Mucosa of stomach (tissue), 1 donor: ENCODE data around the gene STRA8.

ENCODE experiments used
- H3K27me3 ChIP-seq: one replicate; pipeline ENCODE4 v1.7.0; 2013; ENCODE audit warnings: mild to moderate bottlenecking, low read length; ENCODE audit not compliant: control insufficient read depth, insufficient read depth
- H3K36me3 ChIP-seq: one replicate; pipeline ENCODE4 v1.7.0; 2013; ENCODE audit warnings: low read length; ENCODE audit not compliant: control insufficient read depth, insufficient read depth
- H3K4me1 ChIP-seq: one replicate; pipeline ENCODE4 v1.7.0; 2013; ENCODE audit warnings: mild to moderate bottlenecking, low read length; ENCODE audit not compliant: control insufficient read depth, insufficient read depth
- H3K4me3 ChIP-seq: one replicate; pipeline ENCODE4 v1.7.0; 2013; ENCODE audit warnings: low read length
- H3K9ac ChIP-seq: one replicate; pipeline ENCODE4 v1.7.0; 2013; ENCODE audit warnings: mild to moderate bottlenecking, low read length, moderate library complexity
- H3K9me3 ChIP-seq: one replicate; pipeline ENCODE4 v1.7.0; 2013; ENCODE audit warnings: mild to moderate bottlenecking, low read length, moderate library complexity; ENCODE audit not compliant: control insufficient read depth
- donor health status: Pancreatic carcinoma.

Gene STRA8

GRCh38 chr7:135262623-135263320 lies 29.1 kb downstream of the STRA8 start:
- no peak overlapping the region for H3K9ac ChIP-seq
- H3K36me3 ChIP-seq, result no peaks in the 10 kb centered on the region
- H3K4me1 ChIP-seq, result peaks cover under 1% of the 10 kb centered on the region
- no peak overlapping the region for H3K4me3 ChIP-seq
- no peaks in the 10 kb centered on the region for H3K27me3 ChIP-seq
- peaks cover 5% of the 10 kb centered on the region for H3K9me3 ChIP-seq

- Histone ChIP-seq H3K9me3 (peaks cover 5% of the 10 kb centered on the region), H3K4me1 (no peaks in the 10 kb centered on the region), H3K27me3 (peaks cover 3% of the 10 kb centered on the region), H3K9ac (no peak overlapping the region), H3K36me3 (no peaks in the 10 kb centered on the region), H3K4me3 (no peak overlapping the region)
Observed at GRCh38 chr7:135263321-135263970, 29.8 kb downstream of the STRA8 start.

- no peak overlapping the region for H3K9ac ChIP-seq
- H3K27me3 ChIP-seq, result peaks cover 3% of the 10 kb centered on the region
- peaks cover 5% of the 10 kb centered on the region for H3K9me3 ChIP-seq
- H3K4me3 ChIP-seq, result no peak overlapping the region
- H3K4me1 ChIP-seq, result no peaks in the 10 kb centered on the region
- no peaks in the 10 kb centered on the region for H3K36me3 ChIP-seq
Observed at GRCh38 chr7:135265637-135266036, 32.0 kb downstream of the STRA8 start.

- Histone ChIP-seq H3K36me3 (no peaks in the 10 kb centered on the region), H3K9me3 (peaks cover 5% of the 10 kb centered on the region), H3K27me3 (peaks cover 3% of the 10 kb centered on the region), H3K9ac (no peak overlapping the region), H3K4me1 (no peaks in the 10 kb centered on the region), H3K4me3 (no peak overlapping the region)
Observed at GRCh38 chr7:135269921-135270320, 36.3 kb downstream of the STRA8 start.

- Histone ChIP-seq H3K27me3 (peaks cover 3% of the 10 kb centered on the region), H3K36me3 (no peaks in the 10 kb centered on the region), H3K9me3 (peaks cover 4% of the 10 kb centered on the region), H3K4me1 (no peaks in the 10 kb centered on the region), H3K9ac (no peak overlapping the region), H3K4me3 (no peak overlapping the region)
Observed at GRCh38 chr7:135270577-135271254, 37.1 kb downstream of the STRA8 start.

GRCh38 chr7:135271255-135271615 lies 37.6 kb downstream of the STRA8 start:
- Histone ChIP-seq H3K36me3 (no peaks in the 10 kb centered on the region), H3K9ac (no peak overlapping the region), H3K4me1 (no peaks in the 10 kb centered on the region), H3K4me3 (no peak overlapping the region), H3K9me3 (no peaks in the 10 kb centered on the region), H3K27me3 (peaks cover 3% of the 10 kb centered on the region)

GRCh38 chr7:135272303-135272702 lies 38.7 kb downstream of the STRA8 start:
- Histone ChIP-seq H3K9me3 (no peaks in the 10 kb centered on the region), H3K4me3 (no peak overlapping the region), H3K36me3 (no peaks in the 10 kb centered on the region), H3K9ac (no peak overlapping the region), H3K4me1 (no peaks in the 10 kb centered on the region), H3K27me3 (peaks cover 3% of the 10 kb centered on the region)

- Histone ChIP-seq H3K36me3 (no peaks in the 10 kb centered on the region), H3K27me3 (no peaks in the 10 kb centered on the region), H3K4me1 (no peaks in the 10 kb centered on the region), H3K9ac (no peak overlapping the region), H3K4me3 (no peak overlapping the region), H3K9me3 (no peaks in the 10 kb centered on the region)
Observed at GRCh38 chr7:135273581-135273980, 39.9 kb downstream of the STRA8 start.

- Histone ChIP-seq H3K4me1 (no peaks in the 10 kb centered on the region), H3K9me3 (no peaks in the 10 kb centered on the region), H3K36me3 (no peaks in the 10 kb centered on the region), H3K9ac (no peak overlapping the region), H3K4me3 (no peak overlapping the region), H3K27me3 (no peaks in the 10 kb centered on the region)
Observed at GRCh38 chr7:135274495-135275268, 41.0 kb downstream of the STRA8 start.

GRCh38 chr7:135275971-135276580 lies 42.4 kb downstream of the STRA8 start:
- Histone ChIP-seq H3K9me3 (no peaks in the 10 kb centered on the region), H3K36me3 (no peaks in the 10 kb centered on the region), H3K9ac (no peak overlapping the region), H3K27me3 (no peaks in the 10 kb centered on the region), H3K4me1 (no peaks in the 10 kb centered on the region), H3K4me3 (no peak overlapping the region)

GRCh38 chr7:135277161-135277560 lies 43.5 kb downstream of the STRA8 start:
- Histone ChIP-seq H3K36me3 (no peaks in the 10 kb centered on the region), H3K9me3 (no peaks in the 10 kb centered on the region), H3K9ac (no peak overlapping the region), H3K27me3 (no peaks in the 10 kb centered on the region), H3K4me1 (no peaks in the 10 kb centered on the region), H3K4me3 (no peak overlapping the region)
